GM15510 (cell line): ENCODE results near the gene G0S2.

Experiments used
- POLR2A ChIP-seq: IDR thresholded peaks from 3 replicates; pipeline ENCODE4 v1.6.1; 2011; ENCODE audit warnings: borderline replicate concordance; ENCODE audit not compliant: insufficient read length; ENCODE audit errors: extremely low read depth

The G0S2 gene

DNA sequence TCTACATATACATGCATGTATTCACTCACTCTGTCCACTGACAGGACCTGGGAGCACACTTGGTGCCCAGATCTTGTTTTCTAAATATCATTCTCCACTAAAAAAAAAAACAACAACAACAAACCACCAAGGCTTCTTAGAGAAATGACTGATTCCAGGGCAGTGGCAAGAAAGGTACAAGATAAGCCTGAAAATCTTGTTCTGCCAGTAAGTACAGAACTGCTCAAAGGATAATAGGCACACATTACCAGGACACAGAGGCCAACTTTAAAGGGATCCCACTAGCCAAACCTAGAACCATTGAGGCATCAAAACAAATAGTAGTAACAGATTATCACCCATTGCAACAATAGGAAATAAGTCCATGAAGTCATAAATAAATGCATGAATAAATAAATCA, 40.1 kb downstream of the G0S2 start:
- TF ChIP-seq POLR2A = no peak

DNA sequence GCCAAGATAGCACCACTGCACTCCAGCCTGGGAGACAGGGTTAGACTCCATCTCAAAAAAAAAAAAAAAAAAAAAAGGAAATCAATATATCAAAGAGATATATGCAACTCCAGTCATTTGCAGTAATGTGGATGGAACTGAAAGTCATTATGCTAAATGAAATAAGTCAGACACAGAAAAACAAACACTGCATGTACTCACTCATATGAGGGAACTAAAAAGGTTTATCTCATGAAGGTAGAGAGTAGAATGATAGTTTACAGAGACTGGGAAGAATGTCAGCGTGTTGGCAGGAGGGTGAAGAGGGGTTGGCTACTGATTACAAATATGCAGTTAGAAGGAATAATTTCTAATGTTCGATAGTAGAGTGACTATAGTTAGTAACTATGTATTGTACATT, 42.6 kb downstream of the G0S2 start:
- no peak for TF ChIP-seq POLR2A

DNA sequence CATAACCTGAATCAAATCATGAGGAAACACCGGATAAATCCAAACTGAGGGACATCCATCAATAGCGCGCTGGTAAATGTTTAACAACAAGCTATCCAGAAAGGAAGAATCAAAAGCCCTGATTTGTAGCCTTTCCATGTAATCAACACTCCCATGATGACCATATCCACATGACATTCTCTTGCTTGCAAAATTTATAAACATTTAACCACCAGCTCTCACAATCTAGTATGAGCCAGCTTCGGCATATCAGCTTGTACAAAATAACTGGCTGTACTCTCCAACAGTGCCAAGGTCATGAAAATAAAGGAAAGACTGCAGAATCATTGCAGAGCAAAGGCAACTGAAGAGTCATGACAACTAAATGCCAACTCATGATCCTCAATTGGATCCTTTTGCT, 45.1 kb downstream of the G0S2 start:
- no peak for TF ChIP-seq POLR2A

DNA sequence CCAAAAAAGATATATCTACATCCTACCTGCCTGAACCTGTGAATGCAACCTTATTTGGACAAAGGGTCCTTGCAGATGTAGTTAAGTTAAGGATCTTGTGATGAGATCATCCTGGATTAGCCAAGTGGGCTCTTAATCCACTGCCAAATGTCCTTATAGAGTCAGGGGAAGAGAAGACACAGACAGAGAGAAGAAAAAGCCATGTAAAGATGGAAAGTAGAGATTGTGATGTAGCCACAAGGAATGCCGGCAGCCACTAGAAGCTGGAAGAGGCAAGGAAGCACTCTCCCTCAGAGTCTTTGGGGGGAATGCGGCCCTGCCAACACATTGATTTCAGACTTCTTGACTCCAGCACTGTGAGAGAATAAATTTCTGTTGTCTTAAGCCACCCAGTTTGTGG, 45.6 kb downstream of the G0S2 start:
- TF ChIP-seq POLR2A = no peak

DNA sequence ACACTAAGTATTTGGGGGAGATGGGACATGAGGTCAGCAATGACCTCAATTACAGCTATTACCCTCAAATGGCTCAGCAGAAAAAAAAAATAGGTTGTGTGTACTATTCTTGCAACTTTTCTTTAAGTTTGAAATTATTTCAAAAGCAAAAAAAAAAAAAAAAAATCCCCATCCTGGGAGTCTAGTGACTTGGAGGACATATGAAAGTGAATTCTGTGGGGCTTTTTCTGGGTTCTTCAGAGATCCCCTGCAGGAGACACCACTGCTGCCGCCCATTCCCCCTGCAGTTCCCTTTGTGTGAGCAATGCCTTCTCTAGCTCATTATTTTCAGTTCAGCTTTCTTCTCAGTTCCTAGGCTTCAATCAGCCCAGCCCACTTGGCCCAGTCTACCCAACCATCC, 46.1 kb downstream of the G0S2 start:
- no peak for TF ChIP-seq POLR2A

DNA sequence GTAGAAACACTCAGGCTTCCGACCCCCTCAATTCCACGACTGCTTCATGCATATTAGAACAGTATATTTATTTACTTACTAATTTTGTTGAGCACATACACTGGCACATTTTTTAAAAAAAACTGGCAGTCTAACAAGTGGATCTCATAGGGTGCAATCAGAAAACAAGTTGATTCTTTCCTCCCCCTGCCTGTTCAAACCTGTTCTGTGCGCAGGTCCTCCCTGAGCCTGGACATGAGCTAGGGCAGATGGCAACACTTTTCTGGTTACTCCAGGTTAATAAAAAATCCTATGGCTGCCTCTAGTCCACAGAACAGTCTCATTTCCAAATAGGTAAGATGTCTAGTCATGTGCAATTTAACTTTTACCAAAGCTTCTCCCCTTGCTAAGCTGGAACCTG, 48.1 kb downstream of the G0S2 start:
- no peak for TF ChIP-seq POLR2A

DNA sequence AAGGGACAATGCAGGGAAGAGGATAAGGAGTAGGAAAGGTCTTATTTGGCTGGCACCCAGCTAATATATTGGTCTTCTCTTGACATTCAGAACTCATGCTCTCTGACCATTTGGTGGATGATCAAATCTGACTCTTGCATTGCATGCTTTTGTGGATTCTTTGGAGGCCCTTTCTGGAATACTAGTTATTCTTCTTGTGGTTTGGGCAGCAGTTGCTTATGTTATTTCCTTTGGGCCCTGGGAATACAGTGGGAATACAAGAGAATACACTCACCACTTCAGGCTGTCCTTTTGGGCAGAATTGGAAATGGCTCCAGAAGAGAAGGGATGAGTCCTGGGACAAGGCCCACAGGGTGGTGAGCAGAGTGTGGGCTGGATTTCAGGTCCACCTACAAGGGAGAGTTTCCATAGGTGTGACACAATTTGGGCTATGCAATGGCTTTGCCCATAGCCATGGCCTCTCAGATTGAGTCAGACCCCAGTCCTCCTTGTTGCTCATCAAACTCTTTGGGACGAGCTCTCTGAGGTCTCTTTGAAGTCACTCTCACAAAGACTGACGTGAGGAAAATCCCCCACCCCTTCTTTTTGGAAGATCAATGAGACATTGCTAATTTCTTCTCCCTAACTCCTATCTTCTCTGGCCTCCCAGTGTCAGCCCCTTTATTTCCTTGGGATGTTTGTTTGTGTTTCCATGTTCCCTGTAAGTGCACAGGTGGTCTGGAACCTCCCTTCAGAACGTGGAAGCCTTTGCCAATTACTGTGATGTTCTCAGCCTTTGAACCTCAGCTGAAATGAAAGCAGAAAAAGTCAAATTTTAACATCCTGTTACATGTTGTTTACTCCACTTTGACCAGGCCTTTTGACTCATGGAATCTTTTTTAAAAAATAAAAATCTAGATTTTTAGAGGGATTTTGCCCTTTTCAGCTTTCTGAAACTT, 48.8 kb downstream of the G0S2 start:
- no peak for TF ChIP-seq POLR2A
